Keratinocyte (primary cell): ENCODE data around the gene SLC3A2. TPM values are rescaled to one million over a fixed set of nuclear protein-coding genes. Genes with fewer than 3 reads are reported as not detected.

Source experiments
- DNase-seq: peaks from one replicate; pipeline ENCODE4 v3.0.0-alpha.2; 2011; ENCODE audit warnings: low read depth, missing footprints, low spot score
- FAIRE-seq: peaks from 2 replicates; lab custom pipeline; 2011; peaks lifted over from hg19 to GRCh38; lab: Jason Lieb, UNC
- H2AFZ ChIP-seq: 2 replicates; pipeline ENCODE4 v1.6.0; 2012; ENCODE audit warnings: low read length, control low read depth, inconsistent platforms; ENCODE audit not compliant: control insufficient read depth
- H3K27ac ChIP-seq: 2 replicates; pipeline ENCODE4 v1.5.1; 2011; ENCODE audit warnings: low read length; ENCODE audit not compliant: control insufficient read depth, insufficient read depth
- H3K27me3 ChIP-seq: 3 replicates; pipeline ENCODE4 v1.6.0; 2011; ENCODE audit warnings: low read length; ENCODE audit not compliant: control insufficient read depth, insufficient read depth; ENCODE audit errors: extremely low read depth
- H3K36me3 ChIP-seq, 2 experiments: 2 replicates in 1 of 2; 3 replicates in 1 of 2; pipeline ENCODE4 v1.5.1; 2011; ENCODE audit warnings: low read length in 2 of 2, mild to moderate bottlenecking in 1 of 2; ENCODE audit not compliant: control insufficient read depth in 2 of 2, insufficient read depth in 2 of 2; ENCODE audit errors: extremely low read depth in 1 of 2
- H3K4me1 ChIP-seq: 3 replicates; pipeline ENCODE4 v1.5.1; 2011; ENCODE audit warnings: low read length; ENCODE audit not compliant: control insufficient read depth, insufficient read depth; ENCODE audit errors: extremely low read depth
- H3K4me2 ChIP-seq: 3 replicates; pipeline ENCODE4 v1.6.0; 2011; ENCODE audit warnings: low read depth, low read length; ENCODE audit not compliant: control insufficient read depth, insufficient read depth; ENCODE audit errors: extremely low read depth
- H3K4me3 ChIP-seq, 3 experiments: fragments of 200-600 bp in 1 of 3; sonication (generic) in 1 of 3; 2 replicates in 2 of 3; 3 replicates in 1 of 3; pipeline ENCODE4 v1.5.1; 2011 to 2016; ENCODE audit warnings: low read length in 3 of 3, mild to moderate bottlenecking in 3 of 3, control low read depth in 2 of 3, inconsistent platforms in 1 of 3, low read depth in 1 of 3, mixed read lengths in 1 of 3, mixed run types in 1 of 3, moderate library complexity in 1 of 3; ENCODE audit not compliant: control insufficient read depth in 2 of 3, insufficient read depth in 2 of 3; ENCODE audit errors: extremely low read depth in 1 of 3
- H3K79me2 ChIP-seq: 2 replicates; pipeline ENCODE4 v1.6.0; 2012; ENCODE audit warnings: low read length; ENCODE audit not compliant: control insufficient read depth, insufficient read depth
- H3K9ac ChIP-seq: 3 replicates; pipeline ENCODE4 v1.6.0; 2011; ENCODE audit warnings: low read length; ENCODE audit not compliant: control insufficient read depth, insufficient read depth; ENCODE audit errors: extremely low read depth
- H3K9me1 ChIP-seq: 3 replicates; pipeline ENCODE4 v1.6.0; 2011; ENCODE audit warnings: low read length; ENCODE audit not compliant: control insufficient read depth, insufficient read depth; ENCODE audit errors: extremely low read depth
- H3K9me3 ChIP-seq: 2 replicates; pipeline ENCODE4 v1.5.1; 2012; ENCODE audit warnings: low read depth, low read length; ENCODE audit not compliant: control insufficient read depth
- H4K20me1 ChIP-seq: 3 replicates; pipeline ENCODE4 v1.6.0; 2011; ENCODE audit warnings: low read length; ENCODE audit not compliant: control insufficient read depth, insufficient read depth; ENCODE audit errors: extremely low read depth
- CTCF ChIP-seq, 3 experiments: IDR thresholded peaks in 1 of 3; conservative IDR thresholded peaks in 1 of 3; optimal IDR thresholded peaks in 1 of 3; 2 replicates in 2 of 3; 3 replicates in 1 of 3; pipeline versions ENCODE3 to v1.5.1; 2011; ENCODE audit warnings: low read length in 3 of 3, mild to moderate bottlenecking in 3 of 3, moderate library complexity in 2 of 3, control low read depth in 1 of 3, inconsistent platforms in 1 of 3; ENCODE audit not compliant: insufficient read depth in 2 of 3; ENCODE audit errors: extremely low read depth in 1 of 3
- EZH2 ChIP-seq: IDR thresholded peaks from one replicate; pipeline ENCODE4 v1.6.1; 2012; ENCODE audit warnings: inconsistent platforms, mild to moderate bottlenecking, low read length, moderate library complexity
- dilution Hi-C: fragments of 300-500 bp; cut with MboI; formaldehyde crosslinking; loops from one replicate; pipeline ENCODE4 v1.7.0; 2020; ENCODE audit warnings: low sequenced_read_pairs; ENCODE audit not compliant: extremely low pct_ligation_motif_present
- polyA plus RNA-seq, 5 experiments: library from polyadenylated mRNA; depleted of rRNA in 3 of 5; stranded (reverse) in 3 of 5; stranded (forward) in 1 of 5; unstranded in 1 of 5; fragments of >200 nt; gene quantifications; 1 replicate in 1 of 5; 2 replicates in 3 of 5; 3 replicates in 1 of 5; pipeline versions ENCODE4 v1.2.1 to v1.2.3, GENCODE V29; 2011 to 2012; ENCODE audit warnings: missing spikeins in 2 of 5, low read depth in 1 of 5, low replicate concordance in 1 of 5

Gene SLC3A2
- polyA plus RNA-seq, 1 donor (not counting 4 experiments of a cell fraction or from before 2014, with no cell fraction given): 469 TPM

DNA sequence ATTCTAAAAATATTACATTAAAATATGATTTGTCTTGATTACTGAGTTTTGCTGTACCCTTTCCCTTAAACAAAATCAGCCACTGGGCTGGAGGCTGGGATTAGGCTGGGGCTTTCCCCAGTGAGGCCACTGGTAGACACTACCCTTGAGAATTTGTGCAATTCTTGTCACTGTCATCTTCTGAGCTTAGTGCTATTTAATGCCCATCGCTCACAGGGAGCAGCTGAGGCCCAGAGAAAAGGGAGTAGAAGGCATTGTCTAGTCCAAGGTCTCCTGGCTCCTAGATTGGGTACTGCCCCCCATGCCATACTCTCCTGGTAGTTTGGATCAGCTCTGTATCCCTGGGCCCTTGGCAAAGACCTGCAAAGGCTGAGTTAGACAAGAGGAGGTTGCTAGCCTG is 33.7 kb downstream of the SLC3A2 start:
- Histone ChIP-seq H3K9ac (no peak overlapping the region), H3K4me3 (no peak overlapping the region), H3K79me2 (no peaks in the 10 kb centered on the region), H4K20me1 (no peaks in the 10 kb centered on the region), H3K36me3 (no peaks in the 10 kb centered on the region), H3K27me3 (peaks cover 5% of the 10 kb centered on the region), H2AFZ (no peak overlapping the region), H3K4me2 (no peak overlapping the region), H3K9me3 (no peaks in the 10 kb centered on the region), H3K4me1 (peaks cover 1% of the 10 kb centered on the region), H3K27ac (no peak overlapping the region), H3K9me1 (no peaks in the 10 kb centered on the region)
- FAIRE-seq (no peak), DNase-seq (no peak)
- dilution Hi-C loops: no loop called here
- TF ChIP-seq CTCF (optimal IDR thresholded peaks at IDR 0.05 in 1 of 3, IDR thresholded peaks at IDR 0.05 in 1 of 3, conservative IDR thresholded peaks at IDR 0.05 in 1 of 3; ENCODE audit: extremely low read depth in 1 of 3, insufficient read depth in 2 of 3, low read length in 3 of 3) (no peak), EZH2 (no peak)

GRCh38 chr11:62917906-62918502 is 37.3 kb downstream of the SLC3A2 start:
- Histone ChIP-seq H3K27ac (no peak overlapping the region), H3K4me2 (no peak overlapping the region), H3K9me1 (no peaks in the 10 kb centered on the region), H3K4me3 (no peak overlapping the region), H3K36me3 (no peaks in the 10 kb centered on the region), H3K9ac (no peak overlapping the region), H2AFZ (no peak overlapping the region), H3K4me1 (peaks cover 12% of the 10 kb centered on the region), H3K27me3 (peaks cover 34% of the 10 kb centered on the region), H3K79me2 (no peaks in the 10 kb centered on the region), H3K9me3 (no peaks in the 10 kb centered on the region), H4K20me1 (no peaks in the 10 kb centered on the region)
- TF ChIP-seq EZH2 (no peak), CTCF (optimal IDR thresholded peaks at IDR 0.05 in 1 of 3, IDR thresholded peaks at IDR 0.05 in 1 of 3, conservative IDR thresholded peaks at IDR 0.05 in 1 of 3; ENCODE audit: extremely low read depth in 1 of 3, insufficient read depth in 2 of 3, low read length in 3 of 3) (no peak)
- DNase-seq (no peak), FAIRE-seq (no peak)
- dilution Hi-C loops: no loop called here
